Ureter (tissue), 1 donor: ENCODE results near the gene ACE2. TPM values are rescaled to one million over a fixed set of nuclear protein-coding genes. Genes with fewer than 3 reads are reported as not detected.

Experiments
- DNase-seq: peaks from one replicate; pipeline ENCODE4 v3.0.0-alpha.2; 2020; ENCODE audit warnings: low spot score
- total RNA-seq: library from RNA; stranded (reverse); gene quantifications from one replicate; pipeline ENCODE4 v1.2.4, GENCODE V29; 2023
- donor health status: DM: yes; HTN: yes; CAD: no.

Gene ACE2
- total RNA-seq, 1 donor from 2014 or later: 1.8 TPM

- DNase-seq: no peak
Observed at GRCh38 chrX:15511563-15511962, 89.2 kb downstream of the ACE2 start.

Other genes starting within 250 kb of the ACE2 start
- gene VEGFD, start 216.5 kb downstream of the ACE2 start, total RNA-seq: 4.1 TPM
- 19.0 TPM for gene PIR, start 107.6 kb downstream of the ACE2 start, total RNA-seq
- 1.4 TPM for gene BMX, start 100.2 kb downstream of the ACE2 start, total RNA-seq
- gene CLTRN, start 63.8 kb upstream of the ACE2 start, total RNA-seq: 2.2 TPM
- gene CA5B, start 137.3 kb upstream of the ACE2 start, total RNA-seq: 24.2 TPM
- 15.5 TPM for gene ZRSR2, start 189.5 kb upstream of the ACE2 start, total RNA-seq